Measurements from ENCODE around the gene SLC35F3. TPM values are rescaled to one million over a fixed set of nuclear protein-coding genes. Genes with fewer than 3 reads are reported as not detected.

SLC35F3 gene
- total and polyA plus RNA-seq, 9 of the 15 experiments (the other 6 are each of a cell fraction or from before 2014, with no cell fraction given): 0.04 to 0.07 (median 0.04) TPM; not detected in 6

GRCh38 chr1:233959102-233959501, 54.6 kb downstream of the SLC35F3 start (continued):
- TF ChIP-seq PBX2 (CRISPR knock-in tag; IDR thresholded peaks at IDR 0.05; ENCODE audit: low read depth) (no peak), PBX2 (tag; conservative IDR thresholded peaks at IDR 0.05; ENCODE audit: low read depth) (peak; percentile 88), CSDE1 (IDR thresholded peaks at IDR 0.05) (no peak), ARID1B (IDR thresholded peaks at IDR 0.05) (peak; percentile 53; the same call in 1 of the 2 replicates), OTX1 (CRISPR knock-in tag; IDR thresholded peaks at IDR 0.05) (peak; percentile 25; the same call in 1 of the 2 replicates), ZNF197 (CRISPR knock-in tag; IDR thresholded peaks at IDR 0.05; ENCODE audit: low read depth) (peak; percentile 40; the same call in 1 of the 2 replicates), CHD4 (IDR thresholded peaks at IDR 0.05; ENCODE audit: insufficient read depth, insufficient replicate concordance, low read depth, low read length, poor library complexity, severe bottlenecking) (no peak), ZNF79 (CRISPR knock-in tag; IDR thresholded peaks at IDR 0.05; ENCODE audit: low read depth) (0 out of 2 replicates have a peak, but pooled peaks have one; percentile 16), ZNF384 (IDR thresholded peaks at IDR 0.05; ENCODE audit: low read depth, low read length) (peak; percentile 80), ZNF282 (CRISPR knock-in tag; IDR thresholded peaks at IDR 0.05) (no peak), ELF1 (tag; IDR thresholded peaks at IDR 0.05) (no peak), ATF2 (CRISPR knock-in tag; IDR thresholded peaks at IDR 0.05) (no peak), CTCF (IDR thresholded peaks at IDR 0.05 in 2 of 3, conservative IDR thresholded peaks at IDR 0.05 in 1 of 3; ENCODE audit: insufficient read depth in 2 of 3, low read depth in 1 of 3, low read length in 3 of 3) (no peak), FOSL1 (tag; conservative IDR thresholded peaks at IDR 0.05) (peak; percentile 76), RCOR1 (IDR thresholded peaks at IDR 0.05; ENCODE audit: borderline replicate concordance in 1 of 2, low read depth in 2 of 2, low read length in 2 of 2) (0 out of 4 replicates have a peak, but pooled peaks of 1 of the 2 experiments have one; percentile 39), CBFA2T2 (conservative IDR thresholded peaks at IDR 0.05) (peak; percentile 48), TRIM24 (IDR thresholded peaks at IDR 0.05) (0 out of 4 replicates have a peak, but pooled peaks of 1 of the 2 experiments have one; percentile 18), SRSF1 (IDR thresholded peaks at IDR 0.05; ENCODE audit: low read depth, low read length) (no peak), CREB1 (IDR thresholded peaks at IDR 0.05) (no peak), CREB1 (CRISPR knock-in tag; IDR thresholded peaks at IDR 0.05) (no peak), FOXA1 (IDR thresholded peaks at IDR 0.05; ENCODE audit: borderline replicate concordance) (no peak), NBN (IDR thresholded peaks at IDR 0.05; ENCODE audit: low read depth) (no peak), PKNOX1 (IDR thresholded peaks at IDR 0.05) (0 out of 2 replicates have a peak, but pooled peaks have one; percentile 6), SIN3B (IDR thresholded peaks at IDR 0.05; ENCODE audit: low read depth) (no peak)

All from K562 (cell line).